HG03442 (cell line): ENCODE measurements around the gene HTATIP2.
"Not testable (repeated sequence)": the region's sequence is repeated elsewhere in the genome, so short reads cannot be mapped to it uniquely, and the experiment has no call there.

Source experiments
- ATAC-seq: cut with Tn5 transposase; IDR thresholded peaks from one replicate; pipeline ENCODE4 v1.9.1; 2021; ENCODE audit warnings: mild to moderate bottlenecking, moderate library complexity; ENCODE audit not compliant: unreplicated experiment

The HTATIP2 gene

DNA sequence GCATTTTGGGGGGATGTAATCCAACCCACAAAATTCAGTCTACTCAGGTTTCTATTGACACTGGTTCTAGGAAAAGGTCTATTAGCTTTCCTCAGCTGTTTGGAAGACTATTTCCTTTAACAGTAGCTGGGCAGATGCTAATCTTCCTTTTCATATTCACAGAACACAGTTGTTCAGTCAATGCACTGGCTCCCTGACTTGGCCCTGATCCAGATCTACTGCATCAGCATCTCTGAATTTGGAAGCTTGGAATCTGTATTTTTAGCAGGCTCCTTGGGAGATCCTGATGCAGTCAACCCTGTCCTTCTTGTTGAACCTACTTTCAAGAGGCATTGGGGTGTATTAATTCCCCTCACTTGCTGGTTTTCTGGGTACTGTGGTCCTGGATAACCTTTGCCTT is 6.3 kb downstream of the HTATIP2 start:
- ATAC-seq, result no peak

GRCh38 chr11:20372081-20372626 is 8.6 kb downstream of the HTATIP2 start:
- no peak for ATAC-seq

DNA sequence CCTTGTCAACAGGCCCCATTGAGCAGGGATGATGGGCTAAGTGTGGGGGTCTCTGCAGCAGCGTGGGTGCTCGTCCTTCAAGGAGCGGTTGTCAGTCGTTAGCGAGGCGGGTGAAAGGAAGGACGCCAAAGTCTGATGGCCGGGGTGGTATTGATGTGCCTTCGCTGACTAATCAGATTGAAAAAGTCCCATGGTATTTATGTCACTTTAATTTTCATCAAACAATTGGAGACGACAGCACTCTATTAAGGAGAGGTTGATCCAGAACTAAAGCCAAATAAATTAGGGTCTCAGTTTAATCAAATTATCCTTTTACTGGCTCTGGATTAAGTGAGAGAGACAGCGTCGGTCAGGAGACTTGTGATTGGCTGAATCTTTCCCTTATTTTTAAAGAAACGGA is 9.6 kb downstream of the HTATIP2 start:
- no peak for ATAC-seq

GRCh38 chr11:20373568-20374209 is 10.2 kb downstream of the HTATIP2 start:
- no peak for ATAC-seq

DNA sequence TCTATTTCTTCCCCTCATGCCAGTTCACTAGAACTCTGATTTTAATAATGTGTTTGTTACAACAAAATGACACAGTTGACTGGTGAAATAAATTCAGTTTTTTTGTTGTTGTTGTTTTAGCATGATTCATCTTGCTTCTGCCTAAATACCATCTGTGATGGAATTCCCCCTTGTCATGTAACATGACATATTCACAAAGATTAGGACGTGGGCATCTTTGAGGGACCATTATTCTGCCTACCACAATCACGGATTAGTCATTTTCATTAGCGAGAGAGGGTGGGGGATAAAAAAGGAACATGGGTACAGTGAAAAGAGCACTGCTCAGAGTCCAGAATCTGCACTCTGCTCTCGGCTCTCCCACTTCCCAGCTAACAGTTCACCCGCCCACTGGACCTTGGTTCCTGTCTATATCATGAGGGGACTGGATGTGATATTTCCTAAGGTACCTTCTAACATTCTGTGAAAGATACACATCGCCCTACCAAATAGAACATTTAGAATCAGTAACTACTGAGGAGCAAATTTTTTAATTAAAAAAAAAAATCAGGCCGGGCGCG is 11.3 kb downstream of the HTATIP2 start:
- no peak for ATAC-seq

- no peak for ATAC-seq
These were observed 12.7 kb downstream of the HTATIP2 start for GRCh38 chr11:20376162-20376730.

DNA sequence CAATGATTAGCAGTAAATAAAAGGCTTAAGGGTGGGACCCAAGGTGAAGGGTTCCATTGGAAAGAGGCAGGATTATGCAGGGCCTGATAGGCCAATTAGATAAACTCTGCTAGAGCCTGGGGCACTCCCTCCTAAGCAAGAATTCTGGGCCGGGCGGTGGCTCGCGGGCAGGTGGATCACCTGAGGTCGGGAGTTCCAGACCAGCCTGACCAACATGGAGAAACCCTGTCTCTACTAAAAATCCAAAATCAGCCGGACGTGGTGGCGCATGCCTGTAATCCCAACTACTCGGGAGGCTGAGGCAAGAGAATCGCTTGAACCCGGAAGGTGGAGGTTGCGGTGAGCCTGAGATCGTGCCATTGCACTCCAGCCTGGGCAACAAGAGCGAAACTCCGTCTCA is 22.5 kb downstream of the HTATIP2 start:
- ATAC-seq, result not testable (repeated sequence)

GRCh38 chr11:20387261-20388095 is 24.0 kb downstream of the HTATIP2 start, which contains the start of gene PRMT3:
Gene PRMT3 (plus strand): TSS chr11:20387716. CDS start chr11:20387747, 31 bp downstream.
- ATAC-seq, result peak; percentile 76

DNA sequence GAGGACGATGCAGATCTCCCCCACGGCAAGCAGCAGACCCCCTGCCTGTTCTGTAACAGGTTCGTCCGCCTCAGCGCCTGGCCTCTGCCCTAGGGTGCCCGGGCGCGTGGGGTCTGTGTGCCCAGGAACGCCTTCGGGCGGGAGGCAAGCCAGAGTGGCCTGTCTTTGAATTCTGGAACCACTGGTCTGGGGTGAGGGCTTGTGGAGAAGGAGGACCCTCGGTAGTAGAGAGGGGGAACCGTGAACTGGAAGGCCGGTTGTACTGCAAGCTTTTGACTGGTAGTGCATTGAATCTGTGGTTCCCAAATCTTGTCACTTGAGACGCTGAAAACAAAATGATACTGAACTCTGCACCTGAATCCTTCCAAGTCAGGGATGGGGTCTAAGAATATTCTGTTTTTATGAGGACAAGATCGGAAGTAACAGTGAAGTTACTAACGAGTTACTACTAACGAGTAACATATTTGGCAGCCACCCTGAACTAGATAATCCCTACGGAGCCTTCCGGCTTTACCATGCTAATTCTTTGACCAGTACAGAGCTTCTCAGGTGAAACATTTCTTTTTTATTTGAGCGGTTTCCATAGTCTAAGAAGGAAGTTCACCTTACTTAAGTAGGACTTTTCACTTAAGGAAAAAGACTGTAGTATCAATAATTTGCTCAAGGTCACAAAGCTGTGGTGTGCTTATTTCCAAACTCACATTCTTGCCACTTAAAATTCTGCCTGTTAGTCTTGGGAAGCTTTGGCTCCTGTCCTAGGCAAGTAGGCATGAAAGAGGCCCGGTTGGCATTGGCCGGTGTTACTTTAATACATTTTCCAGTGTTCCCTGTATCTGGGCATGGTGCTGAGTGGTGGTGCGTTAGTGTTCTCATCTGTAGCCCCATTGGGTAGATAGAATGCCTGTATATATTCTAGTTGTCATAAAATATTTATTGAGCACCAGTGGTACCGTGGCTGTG is 24.9 kb downstream of the HTATIP2 start:
- peak; percentile 14 for ATAC-seq

GRCh38 chr11:20397281-20397680 is 33.8 kb downstream of the HTATIP2 start:
- ATAC-seq, result peak; percentile 77

- ATAC-seq, result no peak
These were observed 36.0 kb downstream of the HTATIP2 start for GRCh38 chr11:20399498-20399897.

- no peak for ATAC-seq
These were observed 39.5 kb downstream of the HTATIP2 start for GRCh38 chr11:20403059-20403458.

- no peak for ATAC-seq
These were observed 43.0 kb downstream of the HTATIP2 start for GRCh38 chr11:20406484-20406883.

DNA sequence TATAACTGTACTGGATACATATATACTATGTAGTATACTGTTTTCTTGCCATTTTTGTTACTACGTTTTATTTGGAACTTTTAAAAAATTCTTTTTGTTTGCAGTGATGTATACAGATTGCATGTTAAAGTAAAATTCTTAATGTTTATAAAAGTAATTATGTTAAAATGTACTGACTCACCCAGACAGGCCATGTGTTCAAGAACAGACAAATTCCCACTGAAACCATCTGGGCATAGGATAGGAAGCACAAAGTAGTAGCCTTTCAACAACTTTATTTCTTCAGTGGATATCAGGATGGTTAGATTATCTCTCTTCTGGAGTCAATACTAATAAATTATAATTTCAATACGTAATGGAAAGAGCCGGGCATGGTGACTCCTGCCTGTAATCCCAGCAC is 43.8 kb downstream of the HTATIP2 start:
- ATAC-seq, result no peak

GRCh38 chr11:20415432-20415831 is 51.9 kb downstream of the HTATIP2 start:
- ATAC-seq, result no peak

- ATAC-seq, result no peak
These were observed 54.3 kb downstream of the HTATIP2 start for GRCh38 chr11:20417771-20418170.

DNA sequence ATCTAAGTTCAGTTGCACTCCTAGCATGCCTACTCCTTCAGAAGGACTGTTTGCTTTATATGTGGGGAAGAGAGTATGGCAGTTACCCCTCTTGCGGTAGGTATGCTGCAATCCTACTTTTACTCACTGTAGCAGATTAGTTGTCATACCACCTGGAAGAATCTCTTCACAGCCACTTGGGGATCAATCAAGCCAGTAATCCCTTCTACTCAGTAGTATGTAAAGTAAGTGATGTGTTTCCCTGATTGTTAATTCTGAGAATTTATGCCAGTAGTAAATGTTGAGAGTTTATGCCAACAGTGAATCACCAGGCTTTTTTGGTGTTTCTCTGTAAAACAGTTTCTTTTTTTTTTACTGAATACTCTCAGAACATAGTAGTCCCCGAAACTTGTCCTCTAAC is 58.4 kb downstream of the HTATIP2 start:
- ATAC-seq, result no peak

- no peak for ATAC-seq
These were observed 65.7 kb downstream of the HTATIP2 start for GRCh38 chr11:20429216-20429615.
